ENCODE data around the gene PRR18. TPM values are rescaled to one million over a fixed set of nuclear protein-coding genes. Genes with fewer than 3 reads are reported as not detected.

PRR18 gene
- total RNA-seq, 4 donors from 2014 or later = not detected

GRCh38 chr6:166284640-166285039 lies 23.6 kb downstream of the PRR18 start:
- WGBS, 2 donors = 83 to 87% methylated on average over 6 of the region's 6 CpGs
- no peak overlapping the region for H3K4me3 ChIP-seq (ENCODE audit: low read depth, poor library complexity, severe bottlenecking)
- intact Hi-C loops (cut with DNase I; ENCODE audit: low total_unique reads) = no loop called here
- DNase-seq (ENCODE audit: low spot score in 2 of 2) = no peak
- TF ChIP-seq CTCF (IDR thresholded peaks at IDR 0.05) = no peak
- TF ChIP-seq POLR2A (IDR thresholded peaks at IDR 0.05) = no peak

- TF ChIP-seq CTCF (IDR thresholded peaks at IDR 0.05) (no peak), POLR2A (IDR thresholded peaks at IDR 0.05) (no peak)
- intact Hi-C loops (cut with DNase I; ENCODE audit: low total_unique reads) = no loop called here
- no peak overlapping the region for H3K4me3 ChIP-seq (ENCODE audit: low read depth, poor library complexity, severe bottlenecking)
- 58 to 59% methylated on average over 11 of the region's 11 CpGs for WGBS, 2 donors
- DNase-seq (ENCODE audit: low spot score in 2 of 2) = no peak
Measured at GRCh38 chr6:166282394-166283032, 25.7 kb downstream of the PRR18 start.

GRCh38 chr6:166281104-166281503 lies 27.1 kb downstream of the PRR18 start:
- intact Hi-C loops (cut with DNase I; ENCODE audit: low total_unique reads) = no loop called here
- TF ChIP-seq CTCF (IDR thresholded peaks at IDR 0.05) (no peak), POLR2A (IDR thresholded peaks at IDR 0.05) (no peak)
- DNase-seq (ENCODE audit: low spot score in 2 of 2) = no peak
- no peak overlapping the region for H3K4me3 ChIP-seq (ENCODE audit: low read depth, poor library complexity, severe bottlenecking)
- WGBS, 2 donors = 86 to 87% methylated on average over 9 of the region's 9 CpGs

- H3K4me3 ChIP-seq (ENCODE audit: low read depth, poor library complexity, severe bottlenecking) = no peak overlapping the region
- DNase-seq (ENCODE audit: low spot score in 2 of 2) = no peak
- no peak for TF ChIP-seq POLR2A (IDR thresholded peaks at IDR 0.05)
- TF ChIP-seq CTCF (IDR thresholded peaks at IDR 0.05) = no peak
- intact Hi-C loops (cut with DNase I; ENCODE audit: low total_unique reads) = loop anchor here (5.0 kb wide), 1 partner anchor 123 kb away; no protein-coding TSS in a partner anchor
- 91 to 97% methylated on average over 1 of the region's 1 CpG for WGBS, 2 donors
Measured at GRCh38 chr6:166279393-166279679, 28.9 kb downstream of the PRR18 start.

GRCh38 chr6:166278579-166279392 lies 29.4 kb downstream of the PRR18 start:
- no peak for TF ChIP-seq CTCF (IDR thresholded peaks at IDR 0.05)
- no peak for TF ChIP-seq POLR2A (IDR thresholded peaks at IDR 0.05)
- intact Hi-C loops (cut with DNase I; ENCODE audit: low total_unique reads) = loop anchor here (5.0 kb wide), 1 partner anchor 124 kb away; no protein-coding TSS in a partner anchor
- H3K4me3 ChIP-seq (ENCODE audit: low read depth, poor library complexity, severe bottlenecking) = no peak overlapping the region
- DNase-seq (ENCODE audit: low spot score in 2 of 2) = no peak
- 77 to 85% methylated on average over 8 of the region's 8 CpGs for WGBS, 2 donors

All from lower leg skin (tissue), 4 donors.